Loucy (cell line): ENCODE measurements around the gene CHAF1B.
"Not testable (repeated sequence)": the region's sequence is repeated elsewhere in the genome, so short reads cannot be mapped to it uniquely, and the experiment has no call there.

ENCODE experiments used
- H2AFZ ChIP-seq: fragments of 200-600 bp; sonication (generic); 2 replicates; pipeline ENCODE4 v1.6.0; 2016; ENCODE audit warnings: antibody characterized with exemption, mild to moderate bottlenecking, low read length, moderate library complexity
- H3F3A ChIP-seq: fragments of 200-600 bp; 2 replicates; pipeline ENCODE4 v1.6.0; 2016; ENCODE audit warnings: antibody characterized with exemption, low read depth, mild to moderate bottlenecking
- H3K27me3 ChIP-seq: fragments of 200-600 bp; sonication (generic); 2 replicates; pipeline ENCODE4 v1.6.1; 2014; ENCODE audit warnings: low read length, mild to moderate bottlenecking; ENCODE audit not compliant: insufficient read depth, poor library complexity, severe bottlenecking
- H3K36me3 ChIP-seq: fragments of 200-600 bp; sonication (generic); 2 replicates; pipeline ENCODE4 v1.6.1; 2016; ENCODE audit warnings: low read length; ENCODE audit not compliant: insufficient read depth
- H3K4me1 ChIP-seq: fragments of 200-600 bp; sonication (generic); 2 replicates; pipeline ENCODE4 v1.5.1; 2014; ENCODE audit warnings: low read length, mild to moderate bottlenecking; ENCODE audit not compliant: insufficient read depth, poor library complexity, severe bottlenecking
- H3K4me2 ChIP-seq: fragments of 200-600 bp; sonication (generic); 2 replicates; pipeline ENCODE4 v1.6.0; 2014; ENCODE audit warnings: antibody characterized with exemption, low read length, low read depth, mild to moderate bottlenecking; ENCODE audit not compliant: poor library complexity, severe bottlenecking
- H3K4me3 ChIP-seq: fragments of 200-600 bp; sonication (generic); 2 replicates; pipeline ENCODE4 v1.5.1; 2014; ENCODE audit warnings: low read length, mild to moderate bottlenecking, mixed read lengths; ENCODE audit not compliant: poor library complexity, severe bottlenecking
- H3K79me2 ChIP-seq: fragments of 200-600 bp; sonication (generic); 2 replicates; pipeline ENCODE4 v1.6.1; 2014; ENCODE audit warnings: low read length; ENCODE audit not compliant: insufficient read depth
- H3K9ac ChIP-seq: fragments of 200-600 bp; sonication (generic); 2 replicates; pipeline ENCODE4 v1.6.0; 2014; ENCODE audit warnings: mild to moderate bottlenecking, low read depth, low read length, moderate library complexity; ENCODE audit not compliant: poor library complexity, severe bottlenecking
- H3K9me2 ChIP-seq: fragments of 200-600 bp; sonication (generic); replicated peaks from 2 replicates; pipeline ENCODE4 v1.6.1; 2016; ENCODE audit warnings: low read depth, low read length, mixed read lengths
- H3K9me3 ChIP-seq: fragments of 200-600 bp; sonication (generic); 2 replicates; pipeline ENCODE4 v1.6.1; 2014; ENCODE audit warnings: mild to moderate bottlenecking, antibody characterized with exemption, low read length, low read depth; ENCODE audit not compliant: insufficient read depth
- H4K20me1 ChIP-seq: fragments of 200-600 bp; sonication (generic); 2 replicates; pipeline ENCODE4 v1.6.0; 2014; ENCODE audit warnings: antibody characterized with exemption, low read length, mild to moderate bottlenecking; ENCODE audit not compliant: insufficient read depth, poor library complexity, severe bottlenecking
- CTCF ChIP-seq: fragments of 200-600 bp; sonication (generic); conservative IDR thresholded peaks from 2 replicates; pipeline ENCODE4 v1.5.1; 2014; ENCODE audit warnings: mild to moderate bottlenecking, antibody characterized with exemption, low read length
- EZH2phosphoT487 ChIP-seq: fragments of 200-600 bp; IDR thresholded peaks from 2 replicates; pipeline ENCODE4 v1.6.1; 2018; ENCODE audit warnings: antibody characterized with exemption, mild to moderate bottlenecking, moderate library complexity, borderline replicate concordance

Gene CHAF1B

GRCh38 chr21:36397606-36398005 lies 12.4 kb downstream of the CHAF1B start:
- H3K27me3 ChIP-seq: no peaks in the 10 kb centered on the region
- H3K9ac ChIP-seq: no peak overlapping the region
- H2AFZ ChIP-seq: no peak overlapping the region
- no peaks in the 10 kb centered on the region for H3F3A ChIP-seq
- no peak for TF ChIP-seq CTCF
- no peak for TF ChIP-seq EZH2phosphoT487
- no peaks in the 10 kb centered on the region for H3K9me3 ChIP-seq
- H3K36me3 ChIP-seq: peaks cover 27% of the 10 kb centered on the region; the same call in 1 of the 2 replicates
- no peaks in the 10 kb centered on the region for H3K79me2 ChIP-seq
- no peak overlapping the region for H3K4me3 ChIP-seq
- no peaks in the 10 kb centered on the region for H3K9me2 ChIP-seq
- no peaks in the 10 kb centered on the region for H3K4me1 ChIP-seq
- no peak overlapping the region for H3K4me2 ChIP-seq
- no peaks in the 10 kb centered on the region for H4K20me1 ChIP-seq

GRCh38 chr21:36399736-36400135 lies 14.5 kb downstream of the CHAF1B start:
- not testable (repeated sequence) for H3K9ac ChIP-seq, H3K9me2 ChIP-seq, H3K4me1 ChIP-seq, H3K27me3 ChIP-seq, H4K20me1 ChIP-seq, H2AFZ ChIP-seq, H3K79me2 ChIP-seq, H3F3A ChIP-seq, H3K4me3 ChIP-seq, H3K4me2 ChIP-seq, H3K9me3 ChIP-seq
- H3K36me3 ChIP-seq: peaks cover 36% of the 10 kb centered on the region; the same call in 1 of the 2 replicates

DNA sequence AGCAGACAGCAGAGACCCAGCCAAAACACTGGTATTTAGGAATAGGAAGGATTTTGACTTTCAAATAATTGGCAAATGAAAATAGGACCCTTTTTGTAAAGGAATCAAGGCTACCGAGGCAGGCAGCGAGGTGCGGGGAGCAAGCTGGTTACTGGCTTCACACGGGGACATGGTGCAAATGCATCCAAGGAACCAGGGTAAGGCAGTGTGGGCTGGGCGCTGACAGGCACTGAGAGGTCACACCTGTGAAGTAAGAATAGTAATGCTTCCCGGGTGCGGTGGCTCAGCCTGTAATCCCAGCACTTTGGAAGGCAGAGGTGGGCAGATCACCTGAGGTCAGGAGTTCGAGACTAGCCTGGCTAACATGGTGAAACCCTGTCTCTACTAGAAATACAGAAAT lies 15.5 kb downstream of the CHAF1B start:
- Histone ChIP-seq H2AFZ (no peak overlapping the region), H3K4me2 (no peak overlapping the region), H3K79me2 (no peaks in the 10 kb centered on the region), H3K9ac (no peak overlapping the region), H3K27me3 (no peaks in the 10 kb centered on the region), H3K9me2 (no peaks in the 10 kb centered on the region), H4K20me1 (no peaks in the 10 kb centered on the region), H3F3A (no peaks in the 10 kb centered on the region), H3K36me3 (peaks cover 32% of the 10 kb centered on the region; the same call in 1 of the 2 replicates), H3K9me3 (no peaks in the 10 kb centered on the region), H3K4me3 (no peak overlapping the region), H3K4me1 (no peaks in the 10 kb centered on the region)
- TF ChIP-seq CTCF (no peak), EZH2phosphoT487 (no peak)

DNA sequence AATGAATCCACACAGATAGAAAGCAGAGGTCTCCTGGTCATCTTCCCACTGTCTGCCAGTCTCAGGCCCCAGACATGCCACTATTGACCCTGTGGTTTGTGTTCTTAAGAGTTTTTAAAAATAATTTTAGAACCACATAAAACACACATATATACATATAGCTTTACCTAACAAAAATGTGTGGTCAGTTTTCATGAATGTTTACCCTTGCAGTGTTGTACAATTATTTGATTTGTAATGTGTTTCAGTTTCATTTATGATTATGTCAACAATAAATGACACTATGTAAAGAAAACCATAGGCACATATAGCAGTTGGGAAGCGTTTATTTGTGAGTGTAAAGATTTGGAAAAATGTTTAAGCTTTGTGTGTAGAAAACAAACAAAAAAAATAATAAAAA lies 17.1 kb downstream of the CHAF1B start:
- Histone ChIP-seq H3K79me2 (no peaks in the 10 kb centered on the region), H3K9me2 (no peaks in the 10 kb centered on the region), H2AFZ (no peak overlapping the region), H3K36me3 (peaks cover 29% of the 10 kb centered on the region; the same call in 1 of the 2 replicates), H3K4me2 (no peak overlapping the region), H3K9ac (no peak overlapping the region), H3K4me3 (no peak overlapping the region), H3K9me3 (no peaks in the 10 kb centered on the region), H3F3A (no peaks in the 10 kb centered on the region), H4K20me1 (no peaks in the 10 kb centered on the region), H3K27me3 (no peaks in the 10 kb centered on the region), H3K4me1 (no peaks in the 10 kb centered on the region)
- TF ChIP-seq EZH2phosphoT487 (no peak), CTCF (no peak)
